HG02870 (cell line): Measurements from ENCODE around the gene MYO1D.
"Not testable (repeated sequence)": the region's sequence is repeated elsewhere in the genome, so short reads cannot be mapped to it uniquely, and the experiment has no call there.

Source experiments
- ATAC-seq: cut with Tn5 transposase; IDR thresholded peaks from one replicate; pipeline ENCODE4 v1.9.1; 2021; ENCODE audit warnings: mild to moderate bottlenecking, moderate library complexity; ENCODE audit not compliant: unreplicated experiment

Gene MYO1D

DNA sequence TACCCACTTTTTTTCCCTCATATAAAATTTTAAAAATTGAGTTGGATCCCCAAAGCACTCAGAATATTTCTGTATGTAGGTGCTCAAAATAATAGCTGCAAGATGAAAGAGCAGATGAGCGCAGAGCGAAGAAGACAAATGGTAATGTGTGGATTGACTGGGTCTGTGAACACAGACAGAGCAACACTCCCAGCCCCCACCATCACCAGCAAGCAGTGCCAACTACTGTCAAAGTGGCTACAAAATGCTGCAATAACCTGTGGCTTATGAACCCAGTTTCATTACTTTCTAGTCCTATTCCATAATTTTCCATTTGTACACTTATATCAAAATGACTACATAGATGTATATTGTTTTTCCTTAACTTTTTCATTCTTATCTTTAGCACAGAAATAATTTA, 137.2 kb downstream of the MYO1D start:
- no peak for ATAC-seq

DNA sequence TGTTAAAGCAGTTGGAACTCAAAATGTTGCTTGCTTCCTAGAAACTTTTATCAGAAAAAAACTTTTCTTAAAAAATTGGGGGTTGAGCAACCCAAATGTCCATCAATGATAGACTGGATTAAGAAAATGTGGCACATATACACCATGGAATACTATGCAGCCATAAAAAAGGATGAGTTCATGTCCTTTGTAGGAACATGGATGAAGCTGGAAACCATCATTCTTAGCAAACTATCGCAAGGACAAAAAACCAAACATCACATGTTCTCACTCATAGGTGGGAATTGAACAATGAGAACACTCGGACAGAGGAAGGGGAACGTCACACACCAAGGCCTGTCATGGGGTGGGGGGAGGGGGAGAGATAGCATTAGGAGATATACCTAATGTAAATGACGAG, 137.8 kb downstream of the MYO1D start:
- ATAC-seq: not testable (repeated sequence)

- ATAC-seq: no peak
Measured at GRCh38 chr17:32733401-32733800, 143.5 kb downstream of the MYO1D start.

DNA sequence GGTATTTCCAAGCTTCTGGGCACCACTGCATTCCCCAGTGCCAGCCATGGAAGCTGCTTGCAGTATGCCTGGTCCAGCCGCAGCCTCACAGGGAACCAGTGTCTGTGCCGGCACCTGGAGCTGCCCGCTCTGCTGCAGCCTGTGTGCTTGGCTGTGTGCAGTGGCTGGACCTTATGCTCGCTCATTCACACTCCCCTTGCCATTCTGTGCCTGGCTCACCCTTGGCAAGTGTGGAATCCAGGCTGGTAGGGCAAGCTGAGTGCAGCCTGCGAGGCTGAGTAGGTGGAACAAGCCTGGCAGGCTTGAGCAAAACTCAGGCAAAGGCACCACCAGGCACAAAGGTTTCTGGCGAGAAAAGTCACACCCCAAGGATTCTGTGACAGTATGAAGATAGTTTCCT, 144.0 kb downstream of the MYO1D start:
- ATAC-seq: no peak

- no peak for ATAC-seq
Measured at GRCh38 chr17:32732296-32732642, 144.7 kb downstream of the MYO1D start.

DNA sequence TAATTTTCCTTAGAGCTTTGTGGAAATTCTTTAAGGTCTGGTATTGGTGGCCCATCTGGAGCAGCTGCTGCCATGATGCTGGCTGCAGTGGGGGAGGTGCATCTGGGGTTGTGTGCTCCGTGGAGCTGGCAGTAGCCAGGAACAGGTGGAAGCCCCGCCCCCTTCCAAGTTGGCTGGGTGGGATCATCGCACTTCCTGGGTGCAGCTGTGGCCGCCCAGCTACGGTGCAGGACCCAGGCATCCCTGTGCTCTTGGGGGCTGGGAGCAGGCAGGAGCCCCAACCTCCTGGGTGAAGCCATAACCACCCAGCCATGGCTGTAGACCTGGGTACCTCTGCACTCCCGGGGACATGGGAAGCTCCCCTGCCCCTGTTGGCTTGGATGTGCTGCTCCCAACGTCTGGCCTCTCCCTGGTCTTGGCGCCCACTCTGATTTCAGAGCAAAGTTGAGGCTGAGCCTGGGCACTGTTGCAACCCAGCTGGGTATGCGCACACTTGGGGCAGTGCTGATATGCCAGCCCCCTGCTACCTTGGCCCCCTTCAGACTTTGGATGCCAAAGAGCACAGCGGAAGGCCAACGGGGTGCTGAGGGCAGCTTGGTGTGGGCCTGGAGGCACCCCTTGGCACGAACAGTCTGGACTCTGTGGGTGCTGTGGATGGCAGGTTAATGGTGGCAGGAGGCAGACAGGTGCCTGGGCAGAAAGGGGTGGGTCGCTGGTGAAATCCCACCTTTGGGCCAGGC, 145.2 kb downstream of the MYO1D start:
- ATAC-seq: no peak

- ATAC-seq: no peak
Measured at GRCh38 chr17:32727681-32728080, 149.2 kb downstream of the MYO1D start.

GRCh38 chr17:32725697-32726096, 151.2 kb downstream of the MYO1D start:
- no peak for ATAC-seq

DNA sequence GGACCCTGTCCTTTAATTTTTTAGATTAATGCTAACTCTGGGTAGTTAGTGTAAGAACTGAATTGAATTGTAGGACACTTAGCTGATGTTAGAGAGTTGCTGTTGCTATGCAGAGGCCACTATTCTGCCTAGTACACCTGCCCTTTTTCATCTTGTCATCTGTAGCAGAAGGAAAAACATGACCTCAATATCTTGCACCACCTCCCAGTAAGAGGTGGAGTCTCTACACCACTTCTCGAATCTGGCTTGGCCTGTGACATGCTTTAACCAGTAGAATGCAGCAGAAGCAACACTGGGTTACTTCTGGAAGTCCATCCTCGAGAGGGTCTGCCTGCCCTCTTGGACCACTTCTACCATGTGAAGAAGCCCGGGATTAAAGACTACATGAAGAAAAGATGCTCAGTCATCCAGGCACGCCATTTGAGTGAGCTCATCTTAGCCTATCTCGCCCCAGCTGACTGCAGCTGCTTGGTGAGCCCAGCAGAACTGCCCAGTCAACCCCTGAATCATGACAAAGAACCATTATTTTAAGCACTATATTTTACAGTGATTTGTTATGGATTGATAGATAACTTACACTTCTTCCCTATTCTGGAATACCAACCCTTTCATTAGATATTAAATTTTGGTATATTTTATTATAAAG, 153.5 kb downstream of the MYO1D start:
- no peak for ATAC-seq

DNA sequence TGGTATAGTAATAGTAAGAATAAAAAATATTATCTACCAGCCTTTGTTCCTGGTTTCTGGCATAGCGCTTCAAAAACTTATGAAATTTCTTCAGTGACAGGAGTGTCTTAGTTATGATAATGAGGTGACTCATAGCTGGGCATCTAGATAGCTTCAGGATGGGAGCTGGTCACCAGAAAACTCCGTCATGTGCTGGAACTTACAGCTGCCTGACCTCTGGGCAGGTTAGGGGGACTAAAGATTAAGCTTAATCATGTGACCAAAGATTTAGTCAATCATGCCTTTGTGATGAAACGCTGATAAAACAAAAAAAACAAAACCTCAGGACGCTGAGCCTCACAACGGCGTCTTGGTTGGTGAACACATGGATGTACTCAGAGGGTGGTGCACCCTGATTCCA, 154.2 kb downstream of the MYO1D start:
- ATAC-seq: no peak

GRCh38 chr17:32720671-32721070, 156.3 kb downstream of the MYO1D start:
- no peak for ATAC-seq

GRCh38 chr17:32719689-32720088, 157.2 kb downstream of the MYO1D start:
- ATAC-seq: no peak

- not testable (repeated sequence) for ATAC-seq
Measured at GRCh38 chr17:32714922-32715321, 162.0 kb downstream of the MYO1D start.

GRCh38 chr17:32714206-32714605, 162.7 kb downstream of the MYO1D start:
- not testable (repeated sequence) for ATAC-seq

DNA sequence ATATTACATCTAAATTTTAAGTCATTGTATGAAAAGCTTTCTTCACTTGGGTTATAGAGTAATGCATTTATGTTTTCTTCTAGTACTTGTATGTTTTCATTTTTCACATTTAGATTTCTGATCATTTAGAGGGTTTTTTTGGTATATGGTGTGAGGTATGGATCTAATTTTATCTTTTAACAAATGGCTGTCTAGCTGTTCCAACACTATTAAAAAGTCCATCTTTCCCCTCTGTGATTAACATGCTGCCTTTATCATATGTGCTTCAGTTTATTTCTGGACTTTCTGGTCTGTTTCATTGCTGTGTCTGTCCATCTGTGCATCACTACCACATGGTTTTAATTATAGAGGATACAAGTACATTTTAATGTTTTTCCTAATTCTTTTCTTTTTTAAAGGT, 163.8 kb downstream of the MYO1D start:
- ATAC-seq: no peak

DNA sequence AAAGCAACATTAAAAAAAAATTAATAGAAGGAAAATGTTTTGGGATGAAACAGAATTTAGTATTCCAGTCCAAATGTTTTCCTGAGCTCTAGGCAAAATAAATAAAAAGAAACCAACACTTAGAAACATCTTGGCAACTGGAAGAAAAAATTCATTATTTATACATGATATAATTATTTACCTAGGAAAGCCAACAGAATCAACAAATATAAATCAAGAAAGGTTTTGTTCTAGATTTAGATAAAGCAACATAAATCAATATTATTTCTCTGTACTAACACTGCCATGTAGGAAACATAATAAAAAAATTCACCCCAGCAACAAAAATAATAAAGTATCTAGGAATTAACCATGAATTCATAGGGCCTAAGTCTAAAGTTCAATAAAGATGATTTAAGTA, 167.4 kb downstream of the MYO1D start:
- ATAC-seq: no peak

- ATAC-seq: no peak
Measured at GRCh38 chr17:32701871-32702270, 175.1 kb downstream of the MYO1D start.

DNA sequence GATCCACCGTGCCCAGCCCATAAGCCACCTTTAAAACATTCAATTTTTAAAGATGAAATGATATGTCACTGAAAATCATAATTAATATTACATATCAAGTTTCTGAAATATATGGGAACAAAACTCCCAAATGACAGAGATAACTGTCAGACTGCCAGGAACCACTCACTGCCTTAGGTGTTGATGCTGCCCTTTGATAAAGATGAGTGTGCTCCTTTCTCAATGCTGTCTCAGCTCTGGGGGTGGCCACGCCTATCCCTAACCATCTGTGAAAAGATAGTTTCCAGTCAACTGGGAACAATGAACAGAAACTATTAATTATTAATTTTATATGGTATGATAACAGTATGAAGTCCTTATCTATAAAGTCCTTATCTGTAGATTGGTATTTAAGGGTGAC, 177.7 kb downstream of the MYO1D start:
- no peak for ATAC-seq

- no peak for ATAC-seq
Measured at GRCh38 chr17:32697728-32698625, 178.9 kb downstream of the MYO1D start.

DNA sequence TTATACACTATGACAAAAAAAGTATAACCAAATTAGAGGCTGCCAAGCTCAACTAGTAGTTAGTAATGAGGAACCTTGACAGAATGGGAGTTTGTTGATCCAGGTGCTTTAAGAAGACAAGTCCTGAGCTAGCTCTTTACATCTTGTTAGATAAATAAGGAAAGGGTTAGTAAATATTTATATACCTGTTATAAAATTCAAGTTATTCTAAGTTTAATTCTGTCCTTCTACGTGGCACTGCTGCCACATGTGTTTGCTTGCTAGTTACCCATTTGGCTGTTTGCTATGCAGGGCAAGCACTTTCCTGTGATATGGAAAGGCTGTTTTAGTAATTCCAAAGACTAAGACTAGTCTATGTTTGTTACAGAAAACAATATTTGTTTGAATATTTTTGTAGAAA, 180.5 kb downstream of the MYO1D start:
- ATAC-seq: no peak

- no peak for ATAC-seq
Measured at GRCh38 chr17:32695864-32696263, 181.1 kb downstream of the MYO1D start.
